ENCODE measurements around the gene CNTN1. TPM values are rescaled to one million over a fixed set of nuclear protein-coding genes. Genes with fewer than 3 reads are reported as not detected.

Gene CNTN1
- total and polyA plus RNA-seq, 9 donors: 21.8 to 123 (median 44.1) TPM

- Histone ChIP-seq H3K4me1 (ENCODE audit: insufficient read depth) (no peaks in the 10 kb centered on the region), H3K36me3 (no peaks in the 10 kb centered on the region), H3K4me3 (peak overlapping the region; percentile 55), H3K27ac (peak overlapping the region in 1 of 2 donors; percentile 12), H3K27me3 (no peaks in the 10 kb centered on the region), H3K9me3 (no peaks in the 10 kb centered on the region)
- 4 to 5% (median 5%) methylated on average over 21 to 24 of the region's 24 CpGs for WGBS, 3 donors
- intact Hi-C loops (cut with DNase I): no loop called here
- peak; percentile 48 to 66 (median 53) for DNase-seq
- TF ChIP-seq CTCF (IDR thresholded peaks at IDR 0.05) (no peak), EP300 (IDR thresholded peaks at IDR 0.05) (no peak), POLR2A (IDR thresholded peaks at IDR 0.05) (no peak)
Measured at GRCh38 chr12:40693207-40693821, 1.1 kb downstream of the CNTN1 start.

- no peak overlapping the region for H3K4me3 ChIP-seq
- intact Hi-C loops (cut with DNase I): no loop called here
- H3K36me3 ChIP-seq: no peaks in the 10 kb centered on the region
- no peak overlapping the region for H3K27ac ChIP-seq
- DNase-seq: no peak
- H3K4me1 ChIP-seq (ENCODE audit: insufficient read depth): no peaks in the 10 kb centered on the region
- WGBS, 3 donors: 83 to 91% (median 91%) methylated on average over 6 of the region's 6 CpGs
- H3K9me3 ChIP-seq: no peaks in the 10 kb centered on the region
- no peak for TF ChIP-seq CTCF (IDR thresholded peaks at IDR 0.05)
- TF ChIP-seq EP300 (IDR thresholded peaks at IDR 0.05): no peak
- no peak for TF ChIP-seq POLR2A (IDR thresholded peaks at IDR 0.05)
- no peaks in the 10 kb centered on the region for H3K27me3 ChIP-seq
Measured at GRCh38 chr12:40697566-40698259, 5.5 kb downstream of the CNTN1 start.

- no peak for TF ChIP-seq EP300 (IDR thresholded peaks at IDR 0.05)
- no peak for TF ChIP-seq POLR2A (IDR thresholded peaks at IDR 0.05)
- TF ChIP-seq CTCF (IDR thresholded peaks at IDR 0.05): no peak
- H3K4me3 ChIP-seq: no peak overlapping the region
- 90 to 94% (median 93%) methylated on average over 4 of the region's 4 CpGs for WGBS, 3 donors
- no peaks in the 10 kb centered on the region for H3K4me1 ChIP-seq (ENCODE audit: insufficient read depth)
- H3K9me3 ChIP-seq: no peaks in the 10 kb centered on the region
- H3K27ac ChIP-seq: no peak overlapping the region
- intact Hi-C loops (cut with DNase I): no loop called here
- no peaks in the 10 kb centered on the region for H3K36me3 ChIP-seq
- no peaks in the 10 kb centered on the region for H3K27me3 ChIP-seq
- DNase-seq: no peak
Measured at GRCh38 chr12:40701756-40702155, 9.5 kb downstream of the CNTN1 start.

GRCh38 chr12:40711121-40711520 lies 18.9 kb downstream of the CNTN1 start:
- H3K27me3 ChIP-seq: no peaks in the 10 kb centered on the region
- intact Hi-C loops (cut with DNase I): no loop called here
- H3K9me3 ChIP-seq: no peaks in the 10 kb centered on the region
- no peak overlapping the region for H3K4me3 ChIP-seq
- TF ChIP-seq EP300 (IDR thresholded peaks at IDR 0.05): no peak
- no peak for TF ChIP-seq CTCF (IDR thresholded peaks at IDR 0.05)
- TF ChIP-seq POLR2A (IDR thresholded peaks at IDR 0.05): no peak
- H3K27ac ChIP-seq: no peak overlapping the region
- H3K36me3 ChIP-seq: no peaks in the 10 kb centered on the region
- no peak for DNase-seq
- H3K4me1 ChIP-seq (ENCODE audit: insufficient read depth): no peaks in the 10 kb centered on the region

Measured in ovary (tissue), 9 donors.